ENCODE data around the gene TNNI3. TPM values are rescaled to one million over a fixed set of nuclear protein-coding genes. Genes with fewer than 3 reads are reported as not detected.

The TNNI3 gene
- total and polyA plus RNA-seq, 10 of the 15 experiments (the other 5 are each of a cell fraction or from before 2014, with no cell fraction given) = not detected

GRCh38 chr19:55160986-55161365 lies 3.4 kb upstream of the TNNI3 start:
- SMC1A ChIA-PET (ENCODE audit: uncharacterized antibody, unreplicated experiment) = interaction anchor here (1.0 kb wide), 1 partner anchor 20 kb away, joined by 3 read pairs; no protein-coding TSS in a partner anchor
- POLR2A ChIA-PET = no interaction called here
- FAIRE-seq = no peak
- H4K20me1 ChIP-seq (ENCODE audit: control insufficient read depth, insufficient read depth) = no peaks in the 10 kb centered on the region
- RAD21 ChIA-PET (ENCODE audit: unreplicated experiment) = interaction anchor here (2.0 to 2.3 kb wide), 2 partner anchors 19 to 72 kb away, joined by 7 to 14 read pairs; no protein-coding TSS in a partner anchor
- no peak overlapping the region for H3K27ac ChIP-seq (ENCODE audit: control insufficient read depth, insufficient read depth)
- WGBS (ENCODE audit: insufficient coverage, insufficient replicate concordance, low lambda C conversion rate, missing lambda C conversion rate) = 88% methylated on average over 20 of the region's 32 CpGs
- H3K4me1 ChIP-seq (ENCODE audit: control insufficient read depth, insufficient read depth, low read length) = no peaks in the 10 kb centered on the region
- no peak overlapping the region for H3K4me2 ChIP-seq (ENCODE audit: control insufficient read depth, insufficient read depth)
- DNase-seq (ENCODE audit: low read depth, low spot score) = no peak
- CTCF ChIA-PET = interaction anchor here (0.6 to 2.8 kb wide), 14 partner anchors 10 to 280 kb away, joined by 3 to 23 read pairs (median 6); partner anchors contain the start of gene RDH13
- no peak overlapping the region for H3K4me3 ChIP-seq
- no peaks in the 10 kb centered on the region for H3K79me2 ChIP-seq (ENCODE audit: control insufficient read depth, insufficient read depth, low read length)
- TF ChIP-seq POLR2AphosphoS5 (IDR thresholded peaks at IDR 0.05; ENCODE audit: low read length) (no peak), TCF12 (IDR thresholded peaks at IDR 0.05; ENCODE audit: low read depth, low read length) (no peak), TARDBP (IDR thresholded peaks at IDR 0.05; ENCODE audit: borderline replicate concordance) (no peak), SMAD5 (IDR thresholded peaks at IDR 0.05; ENCODE audit: low read depth) (no peak), E2F8 (IDR thresholded peaks at IDR 0.05; ENCODE audit: low read depth, partially characterized antibody) (no peak), NR2C2 (IDR thresholded peaks at IDR 0.05; ENCODE audit: borderline replicate concordance, control insufficient read depth, insufficient read length, low read depth) (no peak), NKRF (conservative IDR thresholded peaks at IDR 0.05) (no peak), IRF5 (IDR thresholded peaks at IDR 0.05; ENCODE audit: borderline replicate concordance) (no peak), ZBED1 (IDR thresholded peaks at IDR 0.05; ENCODE audit: borderline replicate concordance) (no peak), RCOR1 (conservative IDR thresholded peaks at IDR 0.05; ENCODE audit: low read depth, low read length) (no peak), NFIC (IDR thresholded peaks at IDR 0.05; ENCODE audit: low read depth, low read length) (no peak), EZH2 (IDR thresholded peaks at IDR 0.05; ENCODE audit: borderline replicate concordance, control insufficient read depth, low read depth, low read length) (no peak), MEF2B (IDR thresholded peaks at IDR 0.05; ENCODE audit: partially characterized antibody, poor library complexity, severe bottlenecking) (no peak), RELA (IDR thresholded peaks at IDR 0.05; ENCODE audit: borderline replicate concordance, partially characterized antibody) (no peak), STAT3 (IDR thresholded peaks at IDR 0.05; ENCODE audit: low read depth, low read length) (no peak), SPI1 (IDR thresholded peaks at IDR 0.05; ENCODE audit: borderline replicate concordance, insufficient read depth, low read depth, low read length) (no peak), CHD2 (IDR thresholded peaks at IDR 0.05; ENCODE audit: borderline replicate concordance, low read depth, low read length) (no peak), SREBF1 (IDR thresholded peaks at IDR 0.05; ENCODE audit: low read length) (no peak)
- no peak overlapping the region for H3K9ac ChIP-seq (ENCODE audit: control insufficient read depth, insufficient read depth, low read length)
- no peaks in the 10 kb centered on the region; the same call in 2 of the 3 replicates for H3K9me3 ChIP-seq (replicated peaks; ENCODE audit: control insufficient read depth, insufficient read depth, low read length)
- no peaks in the 10 kb centered on the region; a peak in 2 of 4 replicates for H3K27me3 ChIP-seq (replicated peaks in 1 of 2; ENCODE audit: control insufficient read depth in 2 of 2, insufficient read depth in 2 of 2, low read length in 1 of 2)
- no TSS peak for BruUV-seq (replicated peaks)
- no peak overlapping the region for H2AFZ ChIP-seq (ENCODE audit: control insufficient read depth, low read depth, low read length)
- in situ Hi-C loops (cut with MboI) = no loop called here
- intact Hi-C loops (cut with micrococcal nuclease; ENCODE audit: unreplicated experiment) = loop anchor here (5.0 kb wide), 1 partner anchor 279 kb away; no protein-coding TSS in a partner anchor
- H3K36me3 ChIP-seq (ENCODE audit: control insufficient read depth in 2 of 2, insufficient read depth in 2 of 2, low read length in 1 of 2) = no peaks in the 10 kb centered on the region
- ATAC-seq = no peak

Data from GM12878 (cell line).